BJ (cell line): ENCODE measurements around the gene SH2B3. TPM values are rescaled to one million over a fixed set of nuclear protein-coding genes. Genes with fewer than 3 reads are reported as not detected.

Source experiments
- CTCF ChIA-PET: fragments of 350-600 bp; formaldehyde crosslinking; extraction: SDS; loops from one replicate; lab custom pipeline; 2021; ENCODE audit warnings: antibody characterized with exemption, inconsistent platforms; lab: Yijun Ruan, JAX
- POLR2A ChIA-PET: fragments of 300-600 bp; sonication (Branson Sonifier 250); formaldehyde crosslinking; extraction: SDS; loops from one replicate; lab custom pipeline; 2021; ENCODE audit warnings: antibody characterized with exemption; lab: Charles Lee
- DNase-seq: peaks from one replicate; pipeline ENCODE4 v3.0.0-alpha.2; 2011; ENCODE audit warnings: low read depth
- H3K27me3 ChIP-seq: 2 replicates; pipeline ENCODE4 v1.6.0; 2011; ENCODE audit warnings: low read length; ENCODE audit not compliant: control insufficient read depth, insufficient read depth
- H3K36me3 ChIP-seq: 2 replicates; pipeline ENCODE4 v1.5.1; 2011; ENCODE audit warnings: low read length; ENCODE audit not compliant: control insufficient read depth, insufficient read depth
- H3K4me3 ChIP-seq: 2 replicates; pipeline ENCODE4 v1.5.1; 2011; ENCODE audit warnings: low read depth, mild to moderate bottlenecking, control low read depth, low read length
- CTCF ChIP-seq: IDR thresholded peaks from 2 replicates; pipeline ENCODE4 v1.5.1; 2011; ENCODE audit warnings: low read depth, mild to moderate bottlenecking, control low read depth, inconsistent platforms, low read length, moderate library complexity; ENCODE audit not compliant: insufficient read depth
- polyA plus RNA-seq: library from polyadenylated mRNA; depleted of rRNA; stranded (reverse); fragments of >200 nt; gene quantifications from 2 replicates; pipeline ENCODE4 v1.2.3, GENCODE V29; 2011

Gene SH2B3
- polyA plus RNA-seq, 1 experiment = 19.4 TPM

GRCh38 chr12:111424189-111424792 lies 18.6 kb downstream of the SH2B3 start:
- H3K4me3 ChIP-seq = no peak overlapping the region
- ChIA-PET CTCF (interaction anchor here (0.8 kb wide), 1 partner anchor 27 kb away, joined by 3 read pairs; no protein-coding TSS in a partner anchor), POLR2A (no interaction called here)
- peaks cover 7% of the 10 kb centered on the region for H3K36me3 ChIP-seq
- DNase-seq = no peak
- H3K27me3 ChIP-seq = no peaks in the 10 kb centered on the region
- TF ChIP-seq CTCF = no peak

GRCh38 chr12:111424793-111425251 lies 19.1 kb downstream of the SH2B3 start:
- H3K4me3 ChIP-seq = no peak overlapping the region
- CTCF ChIA-PET = no interaction called here
- no peak for TF ChIP-seq CTCF
- peaks cover 6% of the 10 kb centered on the region for H3K36me3 ChIP-seq
- no peak for DNase-seq
- POLR2A ChIA-PET = no interaction called here
- no peaks in the 10 kb centered on the region for H3K27me3 ChIP-seq

GRCh38 chr12:111425655-111426054 lies 19.9 kb downstream of the SH2B3 start:
- Histone ChIP-seq H3K4me3 (no peak overlapping the region), H3K27me3 (no peaks in the 10 kb centered on the region), H3K36me3 (peaks cover 6% of the 10 kb centered on the region)
- TF ChIP-seq CTCF = no peak
- CTCF ChIA-PET = no interaction called here
- POLR2A ChIA-PET = no interaction called here
- DNase-seq = no peak

DNA sequence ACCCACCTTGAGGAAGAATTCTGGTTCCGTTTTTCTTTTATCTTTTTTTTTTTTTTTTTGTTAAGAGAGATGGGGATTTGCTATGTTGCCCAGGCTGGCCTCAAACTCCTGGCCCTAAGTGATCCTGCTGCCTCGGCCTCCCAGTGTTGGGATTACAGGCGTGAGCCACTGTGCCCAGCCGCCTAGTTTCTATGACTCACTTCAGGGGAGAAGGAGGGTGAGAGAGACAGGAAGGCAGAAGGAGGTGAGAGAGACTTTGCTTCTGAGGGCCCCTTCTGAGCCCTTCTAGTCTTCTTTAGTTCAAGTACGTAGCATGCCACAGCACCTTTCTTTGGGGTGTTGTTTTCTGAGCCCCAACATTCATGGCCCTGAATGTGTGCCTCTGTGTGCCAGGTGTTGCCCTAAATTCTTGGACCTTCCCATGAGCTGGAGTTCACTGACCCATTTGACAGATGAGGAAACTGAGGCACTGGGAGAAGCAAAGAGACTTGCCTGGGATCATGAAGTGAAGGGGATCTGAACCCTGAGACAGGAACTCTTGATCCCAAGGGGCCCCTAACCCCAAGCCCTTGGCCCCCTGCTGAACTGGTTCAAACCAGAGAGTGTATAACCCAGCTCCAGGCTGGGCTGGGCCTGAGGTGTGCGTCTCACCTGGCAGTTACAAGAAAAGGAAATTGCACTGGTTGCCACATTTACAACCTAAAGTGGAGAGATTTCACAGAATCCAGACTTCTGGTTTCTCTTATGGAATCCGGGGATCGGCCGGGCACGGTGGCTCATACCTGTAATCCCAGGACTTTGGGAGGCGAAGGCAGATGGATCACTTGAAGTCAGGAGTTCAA lies 20.8 kb downstream of the SH2B3 start:
- Histone ChIP-seq H3K27me3 (no peaks in the 10 kb centered on the region), H3K36me3 (peaks cover 1% of the 10 kb centered on the region), H3K4me3 (no peak overlapping the region)
- ChIA-PET CTCF (interaction anchor here (1.7 kb wide), 1 partner anchor 30 kb away, joined by 7 read pairs; no protein-coding TSS in a partner anchor), POLR2A (no interaction called here)
- TF ChIP-seq CTCF = no peak
- no peak for DNase-seq

DNA sequence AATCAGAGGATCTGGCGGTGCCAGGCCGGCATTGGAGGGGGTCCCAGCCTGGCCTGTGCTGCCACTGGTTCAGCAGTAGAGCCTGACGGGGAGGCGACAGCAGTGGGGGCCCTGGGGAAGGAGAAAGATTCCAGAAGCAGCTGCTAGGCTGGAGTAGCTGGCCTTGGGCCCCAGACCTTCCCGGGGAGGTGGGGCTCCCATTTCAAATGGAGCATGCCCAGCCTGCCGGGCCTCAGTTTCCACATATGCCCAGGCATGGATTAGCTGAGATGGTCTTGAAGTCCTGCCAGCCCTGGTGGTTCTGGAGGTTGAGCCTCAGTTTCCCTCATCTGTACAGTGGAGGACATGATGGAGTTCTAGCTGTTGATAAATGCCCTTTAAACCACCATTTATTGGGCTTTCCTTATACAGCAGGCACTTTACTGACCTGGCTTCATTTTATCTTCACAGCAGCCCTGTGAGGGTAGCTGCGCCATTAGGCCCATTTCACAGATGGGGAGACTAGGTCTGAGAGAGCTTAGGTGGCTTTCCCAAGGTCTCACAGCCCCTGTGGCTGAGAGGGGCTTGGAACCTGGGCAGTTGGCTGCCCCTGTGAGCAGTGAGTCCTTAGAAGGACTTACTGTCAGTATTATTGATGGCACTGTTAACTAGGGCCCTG lies 21.8 kb downstream of the SH2B3 start:
- Histone ChIP-seq H3K4me3 (no peak overlapping the region), H3K27me3 (no peaks in the 10 kb centered on the region), H3K36me3 (peaks cover 1% of the 10 kb centered on the region)
- TF ChIP-seq CTCF = no peak
- ChIA-PET CTCF (interaction anchor here (1.7 kb wide), 1 partner anchor 31 kb away, joined by 7 read pairs; no protein-coding TSS in a partner anchor), POLR2A (no interaction called here)
- no peak for DNase-seq
